Measurements from ENCODE around the gene CADM4. TPM values are rescaled to one million over a fixed set of nuclear protein-coding genes. Genes with fewer than 3 reads are reported as not detected.
A peak's percentile ranks its signal among the peaks of the same experiment; 100 is the strongest.

The CADM4 gene
- total RNA-seq, 2 experiments from 2014 or later: 0.36 to 0.43 TPM

- Mint-ChIP-seq H3K36me3 (no peaks in the 10 kb centered on the region), H3K27me3 (peaks cover 35% of the 10 kb centered on the region), H3K9me3 (no peaks in the 10 kb centered on the region), H3K27ac (no peak overlapping the region), H3K4me3 (no peak overlapping the region), H3K4me1 (peaks cover 8% of the 10 kb centered on the region)
- DNase-seq (no peak), ATAC-seq (ENCODE audit: low read depth) (no peak)
- POLR2A ChIA-PET: no interaction called here
These were observed 4.6 kb downstream of the CADM4 start for GRCh38 chr19:43634872-43635560.

GRCh38 chr19:43634506-43634871 is 5.2 kb downstream of the CADM4 start:
- Mint-ChIP-seq H3K36me3 (no peaks in the 10 kb centered on the region), H3K27ac (no peak overlapping the region), H3K4me1 (peaks cover 6% of the 10 kb centered on the region), H3K4me3 (no peak overlapping the region), H3K27me3 (peaks cover 34% of the 10 kb centered on the region), H3K9me3 (no peaks in the 10 kb centered on the region)
- POLR2A ChIA-PET: no interaction called here
- DNase-seq (no peak), ATAC-seq (ENCODE audit: low read depth) (no peak)

GRCh38 chr19:43634068-43634467 is 5.6 kb downstream of the CADM4 start:
- POLR2A ChIA-PET: no interaction called here

GRCh38 chr19:43633520-43633919 is 6.1 kb downstream of the CADM4 start:
- Mint-ChIP-seq H3K4me3 (no peak overlapping the region), H3K9me3 (no peaks in the 10 kb centered on the region), H3K27ac (no peak overlapping the region), H3K36me3 (no peaks in the 10 kb centered on the region), H3K4me1 (peaks cover 2% of the 10 kb centered on the region), H3K27me3 (peaks cover 27% of the 10 kb centered on the region)
- no peak for DNase-seq
- POLR2A ChIA-PET: interaction anchor here (0.6 kb wide), 1 partner anchor 24 kb away, joined by 3 read pairs; no protein-coding TSS in a partner anchor
- no peak for ATAC-seq (ENCODE audit: low read depth)

More at GRCh38 chr19:43634068-43634467, 5.6 kb downstream of the CADM4 start:
- Mint-ChIP-seq H3K27ac (no peak overlapping the region), H3K4me3 (no peak overlapping the region), H3K27me3 (peaks cover 32% of the 10 kb centered on the region), H3K9me3 (no peaks in the 10 kb centered on the region), H3K4me1 (peaks cover 5% of the 10 kb centered on the region), H3K36me3 (no peaks in the 10 kb centered on the region)
- DNase-seq: no peak
- ATAC-seq (ENCODE audit: low read depth): no peak

- DNase-seq (no peak), ATAC-seq (ENCODE audit: low read depth) (no peak)
- Mint-ChIP-seq H3K9me3 (no peaks in the 10 kb centered on the region), H3K27me3 (peaks cover 15% of the 10 kb centered on the region), H3K4me1 (peaks cover 5% of the 10 kb centered on the region), H3K4me3 (no peak overlapping the region), H3K27ac (no peak overlapping the region), H3K36me3 (no peaks in the 10 kb centered on the region)
- POLR2A ChIA-PET: no interaction called here
These were observed 8.2 kb downstream of the CADM4 start for GRCh38 chr19:43631491-43631890.

GRCh38 chr19:43628646-43629326 is 10.9 kb downstream of the CADM4 start:
- H3K4me3 Mint-ChIP-seq: no peak overlapping the region
- POLR2A ChIA-PET: interaction anchor here (0.6 kb wide), 1 partner anchor 119 kb away, joined by 3 read pairs; no protein-coding TSS in a partner anchor
- H3K27me3 Mint-ChIP-seq: peaks cover 17% of the 10 kb centered on the region
- H3K9me3 Mint-ChIP-seq: no peaks in the 10 kb centered on the region
- no peaks in the 10 kb centered on the region for H3K36me3 Mint-ChIP-seq
- H3K4me1 Mint-ChIP-seq: peaks cover 10% of the 10 kb centered on the region
- H3K27ac Mint-ChIP-seq: no peak overlapping the region
- DNase-seq (no peak), ATAC-seq (ENCODE audit: low read depth) (no peak)

- Mint-ChIP-seq H3K4me1 (peaks cover 10% of the 10 kb centered on the region), H3K27ac (no peak overlapping the region), H3K9me3 (no peaks in the 10 kb centered on the region), H3K27me3 (peaks cover 12% of the 10 kb centered on the region), H3K4me3 (no peak overlapping the region), H3K36me3 (no peaks in the 10 kb centered on the region)
- DNase-seq (no peak), ATAC-seq (ENCODE audit: low read depth) (no peak)
- POLR2A ChIA-PET: interaction anchor here (0.6 kb wide), 1 partner anchor 46 kb away, joined by 3 read pairs; no protein-coding TSS in a partner anchor
These were observed 12.8 kb downstream of the CADM4 start for GRCh38 chr19:43626838-43627237.

- Mint-ChIP-seq H3K9me3 (no peaks in the 10 kb centered on the region), H3K4me3 (no peak overlapping the region), H3K36me3 (no peaks in the 10 kb centered on the region), H3K27me3 (peaks cover 12% of the 10 kb centered on the region), H3K27ac (no peak overlapping the region), H3K4me1 (peaks cover 12% of the 10 kb centered on the region)
- DNase-seq (no peak), ATAC-seq (ENCODE audit: low read depth) (no peak)
- POLR2A ChIA-PET: interaction anchor here (0.6 kb wide), 1 partner anchor 47 kb away, joined by 3 read pairs; no protein-coding TSS in a partner anchor
These were observed 13.6 kb downstream of the CADM4 start for GRCh38 chr19:43625918-43626579.

- H3K27me3 Mint-ChIP-seq: peaks cover 10% of the 10 kb centered on the region
- H3K27ac Mint-ChIP-seq: peak overlapping the region; percentile 51
- H3K36me3 Mint-ChIP-seq: peaks cover 2% of the 10 kb centered on the region
- ATAC-seq (ENCODE audit: low read depth) (peak; percentile 83), DNase-seq (peak; percentile 87)
- no peak overlapping the region for H3K4me3 Mint-ChIP-seq
- no peaks in the 10 kb centered on the region for H3K9me3 Mint-ChIP-seq
- POLR2A ChIA-PET: no interaction called here
- peaks cover 17% of the 10 kb centered on the region for H3K4me1 Mint-ChIP-seq
These were observed 14.7 kb downstream of the CADM4 start for GRCh38 chr19:43624933-43625332.

- POLR2A ChIA-PET: interaction anchor here (0.6 kb wide), 1 partner anchor 8 kb away, joined by 3 read pairs; no protein-coding TSS in a partner anchor
- DNase-seq (no peak), ATAC-seq (ENCODE audit: low read depth) (no peak)
- peaks cover 2% of the 10 kb centered on the region for H3K36me3 Mint-ChIP-seq
- no peak overlapping the region for H3K27ac Mint-ChIP-seq
- peaks cover 18% of the 10 kb centered on the region for H3K4me1 Mint-ChIP-seq
- H3K9me3 Mint-ChIP-seq: no peaks in the 10 kb centered on the region
- H3K4me3 Mint-ChIP-seq: no peak overlapping the region
- peaks cover 10% of the 10 kb centered on the region for H3K27me3 Mint-ChIP-seq
These were observed 15.6 kb downstream of the CADM4 start for GRCh38 chr19:43623889-43624670.

- Mint-ChIP-seq H3K27ac (no peak overlapping the region), H3K4me1 (peaks cover 21% of the 10 kb centered on the region), H3K4me3 (no peak overlapping the region), H3K9me3 (no peaks in the 10 kb centered on the region), H3K27me3 (peaks cover 10% of the 10 kb centered on the region), H3K36me3 (peaks cover 2% of the 10 kb centered on the region)
- POLR2A ChIA-PET: interaction anchor here (0.6 kb wide), 1 partner anchor 7 kb away, joined by 3 read pairs; no protein-coding TSS in a partner anchor
- no peak for DNase-seq
- no peak for ATAC-seq (ENCODE audit: low read depth)
These were observed 16.7 kb downstream of the CADM4 start for GRCh38 chr19:43622956-43623355.

- no peaks in the 10 kb centered on the region for H3K9me3 Mint-ChIP-seq
- ATAC-seq (ENCODE audit: low read depth) (no peak), DNase-seq (no peak)
- H3K4me1 Mint-ChIP-seq: peaks cover 18% of the 10 kb centered on the region
- peaks cover 2% of the 10 kb centered on the region for H3K36me3 Mint-ChIP-seq
- H3K4me3 Mint-ChIP-seq: no peak overlapping the region
- H3K27me3 Mint-ChIP-seq: peaks cover 8% of the 10 kb centered on the region
- H3K27ac Mint-ChIP-seq: no peak overlapping the region
- POLR2A ChIA-PET: no interaction called here
These were observed 17.6 kb downstream of the CADM4 start for GRCh38 chr19:43622070-43622469.
